OCI-LY7 (cell line): Measurements from ENCODE around the gene NPB. TPM values are rescaled to one million over a fixed set of nuclear protein-coding genes. Genes with fewer than 3 reads are reported as not detected.

ENCODE experiments used
- BruUV-seq: library from RNA; stranded (reverse); fragments of 400-500 nt; replicated peaks from 2 replicates; lab custom pipeline; 2021; lab: Mats Ljungman, UMichigan
- CTCF ChIA-PET: fragments of 300-600 bp; sonication (Branson Sonifier 250); formaldehyde crosslinking; loops from one replicate; lab custom pipeline; 2022; ENCODE audit warnings: antibody characterized with exemption; ENCODE audit not compliant: unreplicated experiment; lab: Charles Lee
- POLR2A ChIA-PET: fragments of 300-600 bp; sonication (Branson Sonifier 250); formaldehyde crosslinking; loops from one replicate; lab custom pipeline; 2022; ENCODE audit warnings: antibody characterized with exemption; lab: Charles Lee
- DNase-seq: peaks from one replicate; pipeline ENCODE4 v3.0.0-alpha.2; 2015; ENCODE audit warnings: low spot score
- H2AFZ ChIP-seq: fragments of 200-600 bp; sonication (generic), shearing (Covaris generic); 2 replicates; pipeline ENCODE4 v1.6.1; 2014; ENCODE audit warnings: mild to moderate bottlenecking, antibody characterized with exemption, low read length, moderate library complexity
- H3K27ac ChIP-seq: fragments of 200-600 bp; sonication (generic); 2 replicates; pipeline ENCODE4 v1.5.1; 2014; ENCODE audit warnings: mixed run types, low read depth, mild to moderate bottlenecking, moderate library complexity, low read length, inconsistent platforms; ENCODE audit not compliant: poor library complexity, severe bottlenecking
- H3K36me3 ChIP-seq: fragments of 200-600 bp; sonication (generic); 2 replicates; pipeline ENCODE4 v1.6.1; 2014; ENCODE audit warnings: mild to moderate bottlenecking, antibody characterized with exemption, low read length, moderate library complexity, mixed read lengths; ENCODE audit not compliant: insufficient read depth
- H3K4me1 ChIP-seq: fragments of 200-600 bp; sonication (generic); 2 replicates; pipeline ENCODE4 v1.5.1; 2014; ENCODE audit warnings: mild to moderate bottlenecking, low read length; ENCODE audit not compliant: insufficient read depth, poor library complexity, severe bottlenecking
- H3K4me2 ChIP-seq: fragments of 200-600 bp; sonication (generic); 2 replicates; pipeline ENCODE4 v1.6.1; 2014; ENCODE audit warnings: mild to moderate bottlenecking, low read length
- H3K4me3 ChIP-seq: fragments of 200-600 bp; sonication (generic); 2 replicates; pipeline ENCODE4 v1.5.1; 2014; ENCODE audit warnings: mild to moderate bottlenecking, low read depth, low read length; ENCODE audit not compliant: poor library complexity, severe bottlenecking
- H3K79me2 ChIP-seq: fragments of 200-600 bp; sonication (generic); 2 replicates; pipeline ENCODE4 v1.6.1; 2016; ENCODE audit warnings: low read depth, mild to moderate bottlenecking, low read length, moderate library complexity, mixed read lengths; ENCODE audit not compliant: insufficient read depth
- H3K9me2 ChIP-seq: fragments of 200-600 bp; sonication (generic); 2 replicates; pipeline ENCODE4 v1.6.1; 2016; ENCODE audit warnings: mild to moderate bottlenecking, low read length, mixed read lengths; ENCODE audit not compliant: insufficient read depth
- H3K9me3 ChIP-seq: fragments of 200-600 bp; sonication (generic); 2 replicates; pipeline ENCODE4 v1.6.1; 2014; ENCODE audit warnings: mild to moderate bottlenecking, mixed run types, low read length, mixed read lengths
- H4K20me1 ChIP-seq: fragments of 200-600 bp; sonication (generic); 2 replicates; pipeline ENCODE4 v1.6.1; 2014; ENCODE audit warnings: mild to moderate bottlenecking, antibody characterized with exemption, low read length, moderate library complexity, mixed read lengths; ENCODE audit not compliant: insufficient read depth
- EZH2phosphoT487 ChIP-seq: fragments of 200-600 bp; sonication (generic); IDR thresholded peaks from 2 replicates; pipeline ENCODE4 v1.6.1; 2018; ENCODE audit warnings: low read depth, borderline replicate concordance, mild to moderate bottlenecking, mixed run types, antibody characterized with exemption, low read length, moderate library complexity, mixed read lengths
- intact Hi-C: fragments of 100-400 bp; cut with micrococcal nuclease; formaldehyde crosslinking; loops from one replicate; pipeline ENCODE4 v1.10.0; 2022; ENCODE audit not compliant: unreplicated experiment
- total RNA-seq, 2 experiments: library from RNA; depleted of rRNA in 1 of 2; stranded (reverse); fragments of >200 nt in 1 of 2; shearing (Covaris generic) in 1 of 2; gene quantifications; 2 replicates each; pipeline ENCODE4 v1.2.3, GENCODE V29; 2014 to 2022
- TF ChIP-seq, protein P1 (sequence below): fragments of 200-600 bp; sonication (generic); conservative IDR thresholded peaks from 2 replicates; pipeline ENCODE4 v1.5.1; 2014; ENCODE audit warnings: mild to moderate bottlenecking, antibody characterized with exemption, low read length, moderate library complexity, mixed read lengths

Gene NPB
- total RNA-seq, 2 experiments from 2014 or later, result 2.8 to 3.2 TPM

GRCh38 chr17:81863123-81863675 is 38.8 kb upstream of the NPB start:
- Histone ChIP-seq H3K36me3 (peaks cover 72% of the 10 kb centered on the region), H3K79me2 (peaks cover 47% of the 10 kb centered on the region), H4K20me1 (peaks cover 19% of the 10 kb centered on the region; the same call in 1 of the 2 replicates), H3K27ac (no peak overlapping the region), H3K4me2 (peak overlapping the region; percentile 85), H3K9me3 (no peaks in the 10 kb centered on the region), H3K4me1 (peaks cover 62% of the 10 kb centered on the region), H2AFZ (no peak overlapping the region), H3K4me3 (peak overlapping the region; percentile 77), H3K9me2 (no peaks in the 10 kb centered on the region)
- no TSS peak for BruUV-seq
- CTCF ChIA-PET, result interaction anchor here (0.5 kb wide), 1 partner anchor 79 kb away, joined by 6 read pairs; no protein-coding TSS in a partner anchor
- TF ChIP-seq, protein P1, sequence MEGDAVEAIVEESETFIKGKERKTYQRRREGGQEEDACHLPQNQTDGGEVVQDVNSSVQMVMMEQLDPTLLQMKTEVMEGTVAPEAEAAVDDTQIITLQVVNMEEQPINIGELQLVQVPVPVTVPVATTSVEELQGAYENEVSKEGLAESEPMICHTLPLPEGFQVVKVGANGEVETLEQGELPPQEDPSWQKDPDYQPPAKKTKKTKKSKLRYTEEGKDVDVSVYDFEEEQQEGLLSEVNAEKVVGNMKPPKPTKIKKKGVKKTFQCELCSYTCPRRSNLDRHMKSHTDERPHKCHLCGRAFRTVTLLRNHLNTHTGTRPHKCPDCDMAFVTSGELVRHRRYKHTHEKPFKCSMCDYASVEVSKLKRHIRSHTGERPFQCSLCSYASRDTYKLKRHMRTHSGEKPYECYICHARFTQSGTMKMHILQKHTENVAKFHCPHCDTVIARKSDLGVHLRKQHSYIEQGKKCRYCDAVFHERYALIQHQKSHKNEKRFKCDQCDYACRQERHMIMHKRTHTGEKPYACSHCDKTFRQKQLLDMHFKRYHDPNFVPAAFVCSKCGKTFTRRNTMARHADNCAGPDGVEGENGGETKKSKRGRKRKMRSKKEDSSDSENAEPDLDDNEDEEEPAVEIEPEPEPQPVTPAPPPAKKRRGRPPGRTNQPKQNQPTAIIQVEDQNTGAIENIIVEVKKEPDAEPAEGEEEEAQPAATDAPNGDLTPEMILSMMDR, result no peak
- no peak for TF ChIP-seq EZH2phosphoT487
- POLR2A ChIA-PET, result interaction anchor here (0.8 kb wide), 1 partner anchor 152 kb away, joined by 5 read pairs; no protein-coding TSS in a partner anchor
- no peak for DNase-seq
- intact Hi-C loops, result no loop called here

DNA sequence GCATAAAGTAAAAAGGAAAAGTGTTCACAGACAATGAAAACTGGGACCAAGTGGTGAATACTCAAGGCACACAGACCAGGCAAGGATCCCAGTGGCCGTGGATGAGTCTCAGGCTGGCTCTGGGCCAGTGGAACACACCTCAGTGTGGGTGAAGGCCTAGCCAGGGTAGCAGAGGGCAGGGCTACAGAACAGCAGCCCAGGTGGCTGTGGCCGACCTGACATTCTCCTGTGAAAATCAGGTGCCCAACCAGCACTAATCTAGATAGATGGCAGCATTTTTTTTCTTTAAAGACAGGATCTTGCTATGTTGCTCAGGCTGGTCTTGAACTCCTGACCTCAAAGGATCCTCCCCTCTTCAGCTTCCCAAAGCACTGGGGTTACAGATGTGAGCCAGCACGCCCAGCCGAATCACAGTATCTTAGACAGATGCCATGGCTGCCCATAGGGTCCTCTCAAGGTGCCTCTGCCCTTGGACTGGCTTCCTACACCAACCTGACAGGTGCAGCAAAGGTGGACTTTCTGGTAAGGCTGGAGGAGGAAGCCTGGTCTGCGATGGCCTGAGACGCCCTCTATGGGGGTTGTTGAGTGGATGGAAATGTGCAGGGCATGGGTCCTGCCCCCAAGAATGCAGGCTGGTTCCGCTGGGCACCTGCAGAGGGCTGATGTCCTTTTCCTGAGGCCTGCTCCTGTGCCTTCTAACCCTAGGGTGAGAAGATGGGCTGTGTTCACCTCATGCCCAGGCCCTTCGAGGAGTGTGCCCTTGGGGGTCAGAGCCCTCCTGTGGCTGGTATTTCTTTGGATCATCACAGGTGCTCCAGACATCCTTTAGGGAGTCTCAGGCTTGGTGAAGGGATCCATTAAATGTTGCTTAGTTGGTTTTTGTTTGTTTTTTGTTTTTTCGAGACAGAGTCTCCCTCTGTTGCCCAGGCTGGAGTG is 37.9 kb upstream of the NPB start:
- no peaks in the 10 kb centered on the region for H3K9me3 ChIP-seq
- no TSS peak for BruUV-seq
- no peak overlapping the region for H3K4me3 ChIP-seq
- CTCF ChIA-PET, result no interaction called here
- POLR2A ChIA-PET, result interaction anchor here (0.8 kb wide), 1 partner anchor 153 kb away, joined by 5 read pairs; no protein-coding TSS in a partner anchor
- H3K9me2 ChIP-seq, result no peaks in the 10 kb centered on the region
- DNase-seq, result peak; percentile 47
- H3K27ac ChIP-seq, result no peak overlapping the region
- H3K79me2 ChIP-seq, result peaks cover 42% of the 10 kb centered on the region
- H3K4me1 ChIP-seq, result peaks cover 62% of the 10 kb centered on the region
- intact Hi-C loops, result no loop called here
- H2AFZ ChIP-seq, result no peak overlapping the region
- peaks cover 14% of the 10 kb centered on the region; the same call in 1 of the 2 replicates for H4K20me1 ChIP-seq
- peaks cover 72% of the 10 kb centered on the region for H3K36me3 ChIP-seq
- H3K4me2 ChIP-seq, result peak overlapping the region; percentile 85
- no peak for TF ChIP-seq EZH2phosphoT487
- TF ChIP-seq, protein P1, result peak; percentile 61
